GM19023 (cell line): ENCODE results near the gene OS9.

Experiments used
- ATAC-seq: cut with Tn5 transposase; IDR thresholded peaks from one replicate; pipeline ENCODE4 v1.9.1; 2021; ENCODE audit warnings: mild to moderate bottlenecking, moderate library complexity; ENCODE audit not compliant: unreplicated experiment

Gene OS9

GRCh38 chr12:57751432-57751787 lies 57.5 kb downstream of the OS9 start:
- ATAC-seq, result no peak

GRCh38 chr12:57751788-57752667 lies 58.1 kb downstream of the OS9 start, which contains the start of gene CDK4:
TSS of gene CDK4 (minus strand) at chr12:57752310. CDS start at chr12:57751717, 593 bp downstream.
- peak; percentile 69 for ATAC-seq

GRCh38 chr12:57752668-57753000 lies 58.7 kb downstream of the OS9 start:
- ATAC-seq, result no peak

- ATAC-seq, result no peak
Measured at GRCh38 chr12:57753756-57754337, 59.9 kb downstream of the OS9 start.

GRCh38 chr12:57754411-57755193 lies 60.7 kb downstream of the OS9 start, which contains the start of gene MARCHF9:
TSS of gene MARCHF9 (plus strand) at chr12:57755103. CDS start at chr12:57755529, 426 bp downstream.
- peak; percentile 37 for ATAC-seq

- ATAC-seq, result no peak
Measured at GRCh38 chr12:57755194-57755453, 61.2 kb downstream of the OS9 start.

GRCh38 chr12:57755454-57756372 lies 61.8 kb downstream of the OS9 start:
- ATAC-seq, result no peak

- no peak for ATAC-seq
Measured at GRCh38 chr12:57756406-57757341, 62.7 kb downstream of the OS9 start.

GRCh38 chr12:57757771-57758170 lies 63.8 kb downstream of the OS9 start:
- no peak for ATAC-seq

- no peak for ATAC-seq
Measured at GRCh38 chr12:57758552-57759359, 64.8 kb downstream of the OS9 start.

- no peak for ATAC-seq
Measured at GRCh38 chr12:57759360-57759980, 65.5 kb downstream of the OS9 start.

- ATAC-seq, result no peak
Measured at GRCh38 chr12:57760347-57760982, 66.5 kb downstream of the OS9 start.

- ATAC-seq, result no peak
Measured at GRCh38 chr12:57761391-57761998, 67.6 kb downstream of the OS9 start.

- ATAC-seq, result no peak
Measured at GRCh38 chr12:57762463-57762862, 68.5 kb downstream of the OS9 start.

GRCh38 chr12:57763881-57764661 lies 70.1 kb downstream of the OS9 start:
- no peak for ATAC-seq

GRCh38 chr12:57764662-57765002 lies 70.7 kb downstream of the OS9 start:
- peak; percentile 8 for ATAC-seq
